ENCODE data around the gene SCN3A.

Gene SCN3A

DNA sequence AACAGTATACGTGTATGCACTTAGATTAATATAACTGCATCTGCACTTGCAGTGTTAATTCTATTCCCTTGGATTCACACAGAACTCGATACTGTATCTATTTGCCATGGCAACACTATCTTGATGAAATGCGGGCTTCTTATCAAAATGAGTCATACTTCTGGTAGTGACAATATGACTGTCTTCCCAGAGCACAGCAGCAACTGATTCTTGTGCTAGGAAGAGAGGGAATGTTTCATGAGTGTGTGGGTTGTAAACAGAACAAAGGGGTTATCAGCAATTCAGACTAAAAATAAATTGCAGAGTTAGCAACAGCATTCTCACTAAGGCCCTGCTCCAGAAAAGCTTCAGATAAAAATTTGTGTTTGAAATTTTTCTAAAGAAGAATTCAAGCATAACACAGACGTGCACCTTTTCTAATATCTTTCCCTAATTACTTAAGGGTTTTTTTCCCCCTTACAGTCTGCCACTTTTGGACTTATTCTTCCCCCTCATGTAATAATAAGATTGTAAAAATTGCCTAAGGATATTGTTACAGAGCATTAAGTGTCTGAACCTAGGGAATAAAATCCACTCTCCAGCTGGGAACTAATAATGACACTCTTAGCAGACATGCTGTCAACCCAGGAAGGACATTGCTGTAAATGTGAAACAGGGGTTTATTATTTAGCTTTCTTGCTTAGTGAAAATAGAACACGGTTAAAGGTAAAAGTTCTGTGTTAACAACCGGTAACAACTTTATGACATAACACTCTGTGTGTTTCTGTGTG is 148.6 kb downstream of the SCN3A start:
- no peak for DNase-seq (ENCODE audit: low read depth)

DNA sequence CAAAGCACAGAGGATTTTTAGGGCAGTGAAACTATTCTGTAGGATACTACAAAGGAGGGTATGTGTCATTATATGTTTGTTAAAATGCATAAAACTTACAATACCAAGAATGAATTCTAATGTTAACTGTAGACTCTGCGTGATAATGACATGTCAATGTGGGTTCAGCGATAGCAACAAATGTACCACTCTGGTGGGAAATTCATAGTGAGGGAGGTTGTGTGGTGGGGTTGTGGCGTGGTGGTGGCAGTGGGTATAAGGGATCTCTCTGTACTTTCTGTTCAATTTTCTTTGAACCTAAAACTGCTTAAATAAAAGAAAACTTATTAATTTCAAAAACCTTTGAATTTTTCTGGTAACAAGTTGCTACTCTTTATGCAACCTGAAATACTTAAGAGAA is 149.2 kb downstream of the SCN3A start:
- no peak for DNase-seq (ENCODE audit: low read depth)

DNA sequence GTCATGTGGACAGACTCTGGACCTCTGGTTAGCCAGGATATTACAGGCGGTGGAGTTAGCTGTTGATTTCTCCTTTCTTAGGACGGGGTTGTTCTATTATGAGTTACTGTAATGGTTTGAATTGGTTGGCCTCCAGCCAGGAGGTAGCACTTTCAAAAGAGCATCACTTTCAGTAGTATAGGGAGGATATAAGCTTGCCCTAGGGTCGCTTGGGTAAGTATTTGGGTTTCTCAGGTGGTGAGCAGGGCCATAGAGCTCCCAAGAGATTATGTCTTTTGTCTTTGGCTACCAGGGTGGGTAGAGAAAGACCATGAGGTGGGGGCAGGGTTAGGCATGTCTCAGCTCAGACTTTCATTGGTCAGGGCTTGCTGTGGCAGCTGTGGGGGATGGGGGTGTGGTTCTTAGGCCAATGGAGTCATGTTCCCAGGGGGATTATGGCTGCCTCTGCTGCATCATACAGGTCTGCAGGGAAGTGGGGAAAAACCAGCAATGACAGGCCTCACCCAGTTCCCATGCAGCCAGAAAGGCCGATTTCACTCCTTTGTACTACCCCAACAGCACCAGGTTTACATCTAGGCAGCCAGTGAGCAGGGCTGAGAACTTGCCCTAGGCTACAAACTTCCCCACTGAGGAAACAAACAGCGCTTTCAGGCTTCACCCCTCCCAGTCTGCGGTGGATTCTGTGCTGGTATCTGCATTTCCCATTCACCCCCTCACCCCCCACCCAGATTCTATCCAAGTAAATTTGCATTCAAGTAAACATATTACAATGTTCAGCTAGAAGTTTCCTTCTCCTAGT is 159.1 kb downstream of the SCN3A start:
- DNase-seq (ENCODE audit: low read depth) = no peak

Measured in stromal cell of bone marrow (primary cell).